ENCODE data around the gene PCBP3.
"Not testable (repeated sequence)": the region's sequence is repeated elsewhere in the genome, so short reads cannot be mapped to it uniquely, and the experiment has no call there.

Gene PCBP3

DNA sequence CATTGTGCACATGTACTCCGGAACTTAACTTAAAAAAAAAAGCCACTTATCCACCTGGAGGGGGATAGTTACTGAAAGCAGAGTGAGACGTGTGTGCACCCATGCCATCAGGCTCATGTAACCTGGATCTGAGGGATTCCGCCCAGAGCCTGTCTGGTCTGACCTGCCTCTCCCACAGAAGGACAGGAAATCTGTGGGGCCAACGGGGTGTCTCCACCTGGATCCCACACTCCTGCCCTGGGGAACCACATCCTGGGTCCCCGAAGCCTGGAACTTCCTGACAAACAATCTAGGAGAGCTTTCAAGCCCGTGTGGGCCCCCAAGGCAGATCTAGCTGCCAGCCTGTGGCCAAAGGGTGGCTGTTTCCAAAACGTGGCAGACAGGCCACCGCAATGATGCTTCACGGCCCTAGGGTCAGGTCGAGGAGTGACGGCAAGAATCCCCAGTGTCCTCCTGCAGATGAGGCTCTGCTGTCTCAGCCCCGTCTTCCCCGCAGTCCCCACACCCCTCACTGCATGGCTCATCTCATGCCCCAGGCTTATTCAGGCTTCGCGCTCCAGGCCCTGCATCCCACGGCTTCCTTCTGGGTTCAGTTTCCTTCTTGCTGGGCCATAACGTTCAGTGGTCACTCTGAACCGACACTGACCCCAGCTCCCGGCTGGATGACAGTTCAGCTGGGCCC lies 21.0 kb upstream of the PCBP3 start:
- no peak overlapping the region for H3K4me3 ChIP-seq (replicated peaks; ENCODE audit: low read depth, low read length)
- TF ChIP-seq, protein P1, sequence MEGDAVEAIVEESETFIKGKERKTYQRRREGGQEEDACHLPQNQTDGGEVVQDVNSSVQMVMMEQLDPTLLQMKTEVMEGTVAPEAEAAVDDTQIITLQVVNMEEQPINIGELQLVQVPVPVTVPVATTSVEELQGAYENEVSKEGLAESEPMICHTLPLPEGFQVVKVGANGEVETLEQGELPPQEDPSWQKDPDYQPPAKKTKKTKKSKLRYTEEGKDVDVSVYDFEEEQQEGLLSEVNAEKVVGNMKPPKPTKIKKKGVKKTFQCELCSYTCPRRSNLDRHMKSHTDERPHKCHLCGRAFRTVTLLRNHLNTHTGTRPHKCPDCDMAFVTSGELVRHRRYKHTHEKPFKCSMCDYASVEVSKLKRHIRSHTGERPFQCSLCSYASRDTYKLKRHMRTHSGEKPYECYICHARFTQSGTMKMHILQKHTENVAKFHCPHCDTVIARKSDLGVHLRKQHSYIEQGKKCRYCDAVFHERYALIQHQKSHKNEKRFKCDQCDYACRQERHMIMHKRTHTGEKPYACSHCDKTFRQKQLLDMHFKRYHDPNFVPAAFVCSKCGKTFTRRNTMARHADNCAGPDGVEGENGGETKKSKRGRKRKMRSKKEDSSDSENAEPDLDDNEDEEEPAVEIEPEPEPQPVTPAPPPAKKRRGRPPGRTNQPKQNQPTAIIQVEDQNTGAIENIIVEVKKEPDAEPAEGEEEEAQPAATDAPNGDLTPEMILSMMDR (IDR thresholded peaks at IDR 0.05; ENCODE audit: low read length, missing control alignments), result no peak
- no peak for DNase-seq (ENCODE audit: low read depth)

DNA sequence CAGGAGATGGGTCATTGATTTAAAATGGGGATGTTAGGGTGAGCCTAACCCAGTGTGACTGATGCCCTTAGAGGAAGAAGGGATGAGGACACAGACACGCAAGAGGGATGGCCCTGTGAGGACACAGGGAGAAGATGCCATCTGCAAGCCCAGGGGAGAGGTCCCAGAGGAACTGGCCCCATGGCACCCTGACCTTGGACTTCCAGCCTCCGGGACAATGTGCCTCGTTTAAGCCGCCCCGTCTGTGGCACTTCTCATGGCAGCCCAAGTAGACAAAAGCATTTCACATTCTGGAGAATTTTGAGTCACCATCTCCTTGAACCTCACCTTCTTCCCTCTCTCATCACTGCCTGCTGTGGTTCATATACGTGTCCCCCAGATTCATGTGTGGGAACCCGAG lies 20.1 kb upstream of the PCBP3 start:
- no peak overlapping the region for H3K4me3 ChIP-seq (replicated peaks; ENCODE audit: low read depth, low read length)
- no peak for DNase-seq (ENCODE audit: low read depth)
- TF ChIP-seq, protein P1 (IDR thresholded peaks at IDR 0.05; ENCODE audit: low read length, missing control alignments), result no peak

DNA sequence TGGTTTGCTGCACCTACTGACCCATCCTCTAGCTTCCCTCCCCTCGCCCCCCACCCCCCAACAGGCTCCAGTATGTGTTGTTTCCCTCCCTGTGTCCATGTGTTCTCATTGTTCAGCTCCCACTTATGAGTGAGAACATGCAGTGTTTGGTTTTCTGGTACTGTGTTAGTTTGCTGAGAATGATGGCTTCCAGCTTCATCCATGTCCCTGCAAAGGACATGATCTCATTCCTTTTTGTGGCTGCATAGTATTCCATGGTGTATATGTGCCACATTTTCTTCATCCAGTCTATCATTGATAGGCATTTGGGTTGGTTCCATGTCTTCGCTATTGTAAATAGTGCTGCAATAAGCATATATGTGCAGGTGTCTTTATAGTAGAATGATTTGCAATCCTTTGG lies 17.4 kb upstream of the PCBP3 start:
- not testable (repeated sequence) for DNase-seq (ENCODE audit: low read depth); H3K4me3 ChIP-seq (replicated peaks; ENCODE audit: low read depth, low read length)

DNA sequence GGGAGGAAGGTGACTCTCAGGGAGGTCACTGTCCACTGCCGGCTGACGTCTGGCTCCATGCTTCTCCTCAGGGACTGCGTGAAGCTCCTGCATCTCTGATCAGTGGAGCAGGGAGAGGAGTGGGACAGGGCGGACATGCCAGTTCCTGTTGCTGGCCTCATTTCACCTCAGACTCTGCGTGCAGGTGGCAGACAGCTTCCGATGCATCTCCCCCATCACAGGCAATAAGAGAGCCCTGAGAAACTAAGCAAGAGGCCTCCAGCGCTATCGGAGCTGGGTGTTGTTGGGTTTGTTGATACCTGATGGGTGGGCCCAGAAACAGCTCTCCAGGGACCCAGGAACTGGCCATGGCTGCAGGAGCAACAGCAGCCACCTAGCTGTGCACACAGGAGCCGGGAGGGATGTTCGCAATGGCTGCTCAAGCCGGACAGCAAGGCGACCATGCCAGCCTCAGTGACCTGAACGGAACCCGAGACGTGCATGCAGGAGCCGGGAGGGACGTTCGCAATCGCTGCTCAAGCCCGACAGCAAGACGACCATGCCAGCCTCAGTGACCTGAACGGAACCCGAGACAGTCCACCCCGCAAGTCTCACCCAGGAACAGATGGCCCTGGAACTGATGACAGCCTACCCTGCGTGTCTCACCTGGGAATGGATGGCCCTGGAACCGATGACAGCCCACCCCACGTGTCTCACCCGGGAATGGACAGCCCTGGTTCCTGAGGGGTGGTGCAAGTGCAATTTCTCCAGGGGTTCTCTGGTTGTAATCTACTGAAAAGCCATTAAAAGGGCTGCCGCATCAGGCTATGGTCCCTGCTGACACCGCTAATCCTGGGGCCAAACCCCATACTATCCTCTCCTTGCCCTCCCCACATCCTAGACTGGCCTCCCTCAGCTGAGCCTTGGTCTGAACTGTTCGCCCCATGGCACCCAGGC lies 14.2 kb upstream of the PCBP3 start:
- DNase-seq (ENCODE audit: low read depth), result no peak
- H3K4me3 ChIP-seq (replicated peaks; ENCODE audit: low read depth, low read length), result no peak overlapping the region
- TF ChIP-seq, protein P1 (IDR thresholded peaks at IDR 0.05; ENCODE audit: low read length, missing control alignments), result no peak

DNA sequence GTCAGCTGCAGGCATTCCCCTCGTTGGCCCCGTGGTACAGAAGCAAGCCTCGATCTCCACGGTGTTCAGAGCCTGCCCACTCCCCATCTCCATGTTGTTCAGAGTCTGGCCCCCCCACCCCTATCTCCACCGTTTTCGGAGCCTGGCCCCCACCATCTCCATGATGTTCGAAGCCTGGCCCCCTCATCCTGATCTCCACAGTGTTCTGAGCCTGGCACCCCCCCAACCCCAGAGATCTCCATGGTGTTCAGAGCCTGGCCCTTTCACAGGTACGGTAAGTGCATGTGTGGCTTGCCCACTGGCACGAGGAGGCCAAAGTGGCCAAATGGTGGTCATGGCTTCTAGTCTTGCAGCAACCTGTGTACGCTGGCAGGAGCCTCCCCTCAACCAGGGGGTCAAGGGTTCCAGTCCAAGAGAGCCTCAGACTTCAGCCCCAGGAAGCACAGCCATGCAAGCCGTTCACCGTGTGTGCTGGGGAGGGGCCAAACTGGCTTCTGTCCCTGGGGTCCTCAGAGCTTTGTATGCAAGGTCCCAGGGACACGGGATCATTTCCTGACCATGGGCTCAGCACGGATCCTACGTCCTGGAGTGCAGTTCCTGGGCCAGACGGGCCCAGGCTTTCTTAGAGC lies 13.3 kb upstream of the PCBP3 start:
- DNase-seq (ENCODE audit: low read depth), result no peak
- TF ChIP-seq, protein P1 (IDR thresholded peaks at IDR 0.05; ENCODE audit: low read length, missing control alignments), result no peak
- H3K4me3 ChIP-seq (replicated peaks; ENCODE audit: low read depth, low read length), result no peak overlapping the region

DNA sequence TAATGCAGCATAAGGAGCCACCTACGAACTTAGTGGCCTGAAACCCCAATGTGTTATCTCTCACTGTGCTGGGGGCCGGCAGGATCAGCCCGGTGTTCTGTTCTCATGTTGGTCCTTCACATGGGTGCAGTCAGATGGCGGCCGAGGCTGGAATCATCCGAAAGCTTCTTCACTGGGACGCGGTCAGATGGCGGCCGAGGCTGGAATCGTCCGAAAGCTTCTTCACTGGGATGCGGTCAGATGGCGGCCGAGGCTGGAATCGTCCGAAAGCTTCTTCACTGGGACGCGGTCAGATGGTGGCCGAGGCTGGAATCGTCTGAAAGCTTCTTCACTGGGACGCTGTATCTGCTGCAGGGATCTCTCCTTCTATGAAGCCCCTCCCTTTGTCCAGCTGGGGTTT lies 12.6 kb upstream of the PCBP3 start:
- H3K4me3 ChIP-seq (replicated peaks; ENCODE audit: low read depth, low read length), result no peak overlapping the region
- no peak for DNase-seq (ENCODE audit: low read depth)
- TF ChIP-seq, protein P1 (IDR thresholded peaks at IDR 0.05; ENCODE audit: low read length, missing control alignments), result no peak

DNA sequence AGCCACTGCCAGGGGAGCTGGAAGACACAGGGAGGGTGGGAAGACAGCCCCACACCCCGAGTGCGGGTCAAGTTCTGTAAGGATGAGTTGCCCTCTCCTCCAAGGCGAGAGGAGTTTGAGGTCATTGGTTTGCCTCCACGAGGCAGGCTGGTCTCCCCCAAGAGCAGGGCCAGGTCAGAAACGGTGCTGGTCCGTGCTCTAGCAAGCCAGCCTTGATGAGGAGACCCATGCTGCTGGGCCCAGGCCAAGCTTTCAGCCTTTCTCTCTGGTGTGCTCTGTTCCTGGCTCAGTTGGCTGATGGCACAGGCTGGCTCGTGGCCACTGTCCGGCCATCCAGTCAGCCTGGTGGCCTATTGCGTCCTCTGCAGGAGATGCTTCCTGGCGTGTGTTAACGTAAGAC lies 12.0 kb upstream of the PCBP3 start:
- TF ChIP-seq, protein P1 (IDR thresholded peaks at IDR 0.05; ENCODE audit: low read length, missing control alignments), result no peak
- no peak overlapping the region for H3K4me3 ChIP-seq (replicated peaks; ENCODE audit: low read depth, low read length)
- DNase-seq (ENCODE audit: low read depth), result no peak
